H9 (cell line): ENCODE data around the gene SPTLC3. TPM values are rescaled to one million over a fixed set of nuclear protein-coding genes. Genes with fewer than 3 reads are reported as not detected.

ENCODE experiments used
- DNase-seq: peaks from one replicate; pipeline ENCODE4 v3.0.0-alpha.2; 2017
- H2AFZ ChIP-seq: one replicate; pipeline ENCODE4 v1.6.1; 2013; ENCODE audit warnings: mild to moderate bottlenecking, low read length, control low read depth, moderate library complexity
- H2AK5ac ChIP-seq: 2 replicates; pipeline ENCODE4 v1.6.1; 2013; ENCODE audit warnings: low read length, control low read depth, mixed read lengths; ENCODE audit not compliant: insufficient read length
- H2BK120ac ChIP-seq: one replicate; pipeline ENCODE4 v1.6.1; 2013; ENCODE audit warnings: low read depth, mild to moderate bottlenecking, low read length, control low read depth, inconsistent platforms; ENCODE audit not compliant: poor library complexity, severe bottlenecking
- H2BK12ac ChIP-seq: 2 replicates; pipeline ENCODE4 v1.6.1; 2013; ENCODE audit warnings: low read length, control low read depth, mixed read lengths, low read depth; ENCODE audit not compliant: insufficient read length
- H2BK15ac ChIP-seq: 2 replicates; pipeline ENCODE4 v1.6.1; 2013; ENCODE audit warnings: low read depth, low read length, control low read depth
- H2BK20ac ChIP-seq: one replicate; pipeline ENCODE4 v1.6.1; 2013; ENCODE audit warnings: low read depth, mild to moderate bottlenecking, low read length, control low read depth, inconsistent platforms; ENCODE audit not compliant: poor library complexity, severe bottlenecking
- H2BK5ac ChIP-seq: 2 replicates; pipeline ENCODE4 v1.6.1; 2013; ENCODE audit warnings: low read length, control low read depth, mixed read lengths; ENCODE audit not compliant: insufficient read length
- H3K14ac ChIP-seq: 2 replicates; pipeline ENCODE4 v1.6.1; 2013; ENCODE audit warnings: low read length, control low read depth; ENCODE audit not compliant: insufficient read depth
- H3K18ac ChIP-seq: 2 replicates; pipeline ENCODE4 v1.6.1; 2013; ENCODE audit warnings: low read depth, mild to moderate bottlenecking, mixed read lengths, low read length, control low read depth; ENCODE audit not compliant: insufficient read length
- H3K23ac ChIP-seq: 2 replicates; pipeline ENCODE4 v1.6.1; 2013; ENCODE audit warnings: low read length, control low read depth, mixed read lengths, low read depth; ENCODE audit not compliant: insufficient read length
- H3K23me2 ChIP-seq: 2 replicates; pipeline ENCODE4 v1.6.1; 2013; ENCODE audit warnings: low read depth, mild to moderate bottlenecking, mixed read lengths, low read length, control low read depth; ENCODE audit not compliant: insufficient read length, poor library complexity, severe bottlenecking
- H3K27ac ChIP-seq: 2 replicates; pipeline ENCODE4 v1.5.1; 2013; ENCODE audit warnings: low read length, control low read depth, mixed read lengths, low read depth; ENCODE audit not compliant: insufficient read length
- H3K27me3 ChIP-seq: 2 replicates; pipeline ENCODE4 v1.6.1; 2013; ENCODE audit warnings: low read length, control low read depth, inconsistent platforms; ENCODE audit not compliant: insufficient read depth
- H3K4ac ChIP-seq: 2 replicates; pipeline ENCODE4 v1.6.1; 2013; ENCODE audit warnings: low read depth, mild to moderate bottlenecking, control low read depth, inconsistent platforms, low read length, moderate library complexity
- H3K4me1 ChIP-seq: 2 replicates; pipeline ENCODE4 v1.6.1; 2013; ENCODE audit warnings: low read length, control low read depth, inconsistent platforms; ENCODE audit not compliant: insufficient read depth
- H3K4me2 ChIP-seq: 2 replicates; pipeline ENCODE4 v1.6.1; 2013; ENCODE audit warnings: low read length, control low read depth, mixed read lengths; ENCODE audit not compliant: insufficient read length, insufficient read depth
- H3K56ac ChIP-seq: 2 replicates; pipeline ENCODE4 v1.6.1; 2013; ENCODE audit warnings: low read depth, mild to moderate bottlenecking, mixed read lengths, low read length, control low read depth; ENCODE audit not compliant: insufficient read length
- H3K79me1 ChIP-seq: 2 replicates; pipeline ENCODE4 v1.6.1; 2013; ENCODE audit warnings: low read depth, mild to moderate bottlenecking, moderate library complexity, low read length, control low read depth, inconsistent platforms; ENCODE audit not compliant: insufficient read depth, poor library complexity, severe bottlenecking
- H3K79me2 ChIP-seq: 2 replicates; pipeline ENCODE4 v1.6.1; 2013; ENCODE audit warnings: low read length, control low read depth, inconsistent platforms; ENCODE audit not compliant: insufficient read depth
- H3K9ac ChIP-seq: 2 replicates; pipeline ENCODE4 v1.6.1; 2013; ENCODE audit warnings: low read length, control low read depth, mixed read lengths; ENCODE audit not compliant: insufficient read length; ENCODE audit errors: extremely low read depth
- H3K9me3 ChIP-seq: one replicate; pipeline ENCODE4 v1.6.1; 2013; ENCODE audit warnings: low read depth, low read length, inconsistent platforms; ENCODE audit not compliant: control insufficient read depth
- H3T11ph ChIP-seq: one replicate; pipeline ENCODE4 v1.6.1; 2013; ENCODE audit warnings: mild to moderate bottlenecking, low read length, control low read depth, inconsistent platforms
- H4K20me1 ChIP-seq: one replicate; pipeline ENCODE4 v1.6.1; 2013; ENCODE audit not compliant: control insufficient read depth, insufficient read length, insufficient read depth
- H4K5ac ChIP-seq: 2 replicates; pipeline ENCODE4 v1.6.1; 2013; ENCODE audit warnings: low read depth, mild to moderate bottlenecking, mixed read lengths, low read length, control low read depth; ENCODE audit not compliant: insufficient read length
- H4K8ac ChIP-seq: replicated peaks from 2 replicates; pipeline ENCODE4 v1.6.1; 2013; ENCODE audit warnings: low read length, control low read depth, mixed read lengths, low read depth; ENCODE audit not compliant: insufficient read length
- H4K91ac ChIP-seq: 2 replicates; pipeline ENCODE4 v1.6.1; 2013; ENCODE audit warnings: low read depth, mild to moderate bottlenecking, moderate library complexity, mixed read lengths, low read length, control low read depth; ENCODE audit not compliant: insufficient read length
- H3K27ac Mint-ChIP-seq, 3 experiments: 2 replicates in 2 of 3; 3 replicates in 1 of 3; pipeline ENCODE4 v1.8.0; 2020 to 2021; ENCODE audit warnings: mixed read lengths in 3 of 3, mild to moderate bottlenecking in 1 of 3, moderate library complexity in 1 of 3
- H3K27me3 Mint-ChIP-seq: 2 replicates; pipeline ENCODE4 v1.8.0; 2021; ENCODE audit warnings: low read depth, mild to moderate bottlenecking, moderate library complexity, mixed read lengths
- H3K36me3 Mint-ChIP-seq, 3 experiments: 2 replicates in 2 of 3; 3 replicates in 1 of 3; pipeline ENCODE4 v1.8.0; 2020 to 2021; ENCODE audit warnings: low read depth in 3 of 3, mixed read lengths in 3 of 3; ENCODE audit not compliant: insufficient read depth in 1 of 3
- H3K4me1 Mint-ChIP-seq, 2 experiments: 2 replicates each; pipeline ENCODE4 v1.8.0; 2020; ENCODE audit warnings: mixed read lengths in 2 of 2
- H3K4me3 Mint-ChIP-seq, 2 experiments: 2 replicates in 1 of 2; 3 replicates in 1 of 2; pipeline ENCODE4 v1.8.0; 2020 to 2021; ENCODE audit warnings: mild to moderate bottlenecking in 2 of 2, mixed read lengths in 2 of 2, moderate library complexity in 1 of 2
- H3K9me3 Mint-ChIP-seq, 2 experiments: 2 replicates in 1 of 2; 3 replicates in 1 of 2; pipeline ENCODE4 v1.8.0; 2020; ENCODE audit warnings: mild to moderate bottlenecking in 2 of 2, mixed read lengths in 2 of 2, moderate library complexity in 1 of 2
- CTCF ChIP-seq: fragments of 200-600 bp; sonication (generic); conservative IDR thresholded peaks from 3 replicates; pipeline ENCODE4 v1.8.0; 2021; ENCODE audit warnings: antibody characterized with exemption, mild to moderate bottlenecking
- total RNA-seq: library from RNA; stranded (reverse); gene quantifications from 2 replicates; pipeline ENCODE4 v1.2.1, GENCODE V29; 2021

SPTLC3 gene
- total RNA-seq, 1 experiment from 2014 or later: 0.68 TPM

GRCh38 chr20:13042458-13042794, 33.7 kb downstream of the SPTLC3 start:
- Histone ChIP-seq H3K9me3 (no peaks in the 10 kb centered on the region), H3K27ac (no peak overlapping the region), H4K20me1 (no peaks in the 10 kb centered on the region), H3K79me1 (no peaks in the 10 kb centered on the region), H2BK15ac (no peak overlapping the region), H3K18ac (no peak overlapping the region), H2AFZ (no peak overlapping the region), H3K4me2 (no peak overlapping the region), H2BK5ac (no peak overlapping the region), H2AK5ac (no peak overlapping the region), H3K23ac (no peak overlapping the region), H3K79me2 (no peaks in the 10 kb centered on the region), H3K14ac (no peak overlapping the region), H4K8ac (no peak overlapping the region), H2BK12ac (no peak overlapping the region), H3K56ac (no peak overlapping the region), H2BK20ac (no peak overlapping the region), H3T11ph (no peak overlapping the region), H3K4me1 (no peaks in the 10 kb centered on the region), H3K23me2 (no peaks in the 10 kb centered on the region), H3K9ac (no peak overlapping the region), H3K4ac (no peak overlapping the region), H2BK120ac (no peak overlapping the region), H4K91ac (no peak overlapping the region), H4K5ac (no peak overlapping the region), H3K27me3 (no peaks in the 10 kb centered on the region)
- Mint-ChIP-seq H3K27ac (no peak overlapping the region), H3K4me3 (no peak overlapping the region), H3K4me1 (peaks cover 3 to 6% of the 10 kb centered on the region in 2 experiments; a peak in 3 of 4 replicates), H3K36me3 (no peaks in the 10 kb centered on the region), H3K27me3 (no peaks in the 10 kb centered on the region), H3K9me3 (no peaks in the 10 kb centered on the region; a peak in 1 of 5 replicates)
- no peak for DNase-seq
- no peak for TF ChIP-seq CTCF
